ENCODE measurements around the gene CHRM3. TPM values are rescaled to one million over a fixed set of nuclear protein-coding genes. Genes with fewer than 3 reads are reported as not detected.

The CHRM3 gene
- total RNA-seq, 1 donor from 2014 or later = 1.1 TPM

DNA sequence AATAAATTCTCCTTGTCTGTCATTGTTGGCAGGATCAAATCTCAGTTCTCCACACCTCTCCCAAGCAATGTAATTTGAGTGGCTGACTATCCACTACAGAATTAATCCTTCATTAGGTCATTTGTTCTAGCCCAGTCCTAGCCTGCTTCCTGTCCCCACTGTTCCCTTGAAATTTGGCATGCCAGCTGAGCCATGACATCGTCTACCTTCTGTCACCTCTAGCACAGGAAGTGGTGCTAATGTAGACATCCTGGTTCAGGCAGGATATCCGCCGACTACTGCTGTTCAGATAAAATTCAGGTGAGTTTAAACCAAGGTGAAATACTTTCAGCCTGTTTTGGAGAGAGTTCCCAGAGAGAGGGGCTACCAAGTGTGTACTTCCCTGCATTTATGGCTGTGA, 5.9 kb downstream of the CHRM3 start:
- H3K27me3 ChIP-seq (ENCODE audit: insufficient read depth, low read length) = peaks cover 14% of the 10 kb centered on the region
- H3K9me3 ChIP-seq (ENCODE audit: insufficient read depth, low read depth, low read length) = no peaks in the 10 kb centered on the region
- no peaks in the 10 kb centered on the region for H3K9me3 Mint-ChIP-seq (ENCODE audit: unreplicated experiment)
- FAIRE-seq (no peak), DNase-seq (ENCODE audit: low read depth) (no peak)
- no peaks in the 10 kb centered on the region for H3K36me3 Mint-ChIP-seq (ENCODE audit: low read depth, unreplicated experiment)
- no peaks in the 10 kb centered on the region for H4K20me1 ChIP-seq (ENCODE audit: insufficient read depth, low read length)
- H2AFZ ChIP-seq (ENCODE audit: low read depth, low read length) = no peak overlapping the region
- no peak overlapping the region for H3K4me2 ChIP-seq (ENCODE audit: low read length)
- no peaks in the 10 kb centered on the region for H3K36me3 ChIP-seq (ENCODE audit: insufficient read depth, low read length)
- H3K4me3 Mint-ChIP-seq (ENCODE audit: unreplicated experiment) = no peak overlapping the region
- H3K27ac Mint-ChIP-seq (ENCODE audit: unreplicated experiment) = no peak overlapping the region
- peaks cover 25% of the 10 kb centered on the region for H3K27me3 Mint-ChIP-seq (ENCODE audit: low read depth, unreplicated experiment)
- no peaks in the 10 kb centered on the region for H3K79me2 ChIP-seq (ENCODE audit: insufficient read depth, low read length)
- H3K27ac ChIP-seq (ENCODE audit: low read depth, low read length) = no peak overlapping the region
- H3K4me3 ChIP-seq (ENCODE audit: insufficient read depth, low read depth, low read length) = no peak overlapping the region
- peaks cover 6% of the 10 kb centered on the region for H3K4me1 Mint-ChIP-seq (ENCODE audit: low read depth, unreplicated experiment)
- TF ChIP-seq EZH2 (IDR thresholded peaks at IDR 0.05; ENCODE audit: insufficient read depth, low read length) = no peak
- TF ChIP-seq, protein P1, sequence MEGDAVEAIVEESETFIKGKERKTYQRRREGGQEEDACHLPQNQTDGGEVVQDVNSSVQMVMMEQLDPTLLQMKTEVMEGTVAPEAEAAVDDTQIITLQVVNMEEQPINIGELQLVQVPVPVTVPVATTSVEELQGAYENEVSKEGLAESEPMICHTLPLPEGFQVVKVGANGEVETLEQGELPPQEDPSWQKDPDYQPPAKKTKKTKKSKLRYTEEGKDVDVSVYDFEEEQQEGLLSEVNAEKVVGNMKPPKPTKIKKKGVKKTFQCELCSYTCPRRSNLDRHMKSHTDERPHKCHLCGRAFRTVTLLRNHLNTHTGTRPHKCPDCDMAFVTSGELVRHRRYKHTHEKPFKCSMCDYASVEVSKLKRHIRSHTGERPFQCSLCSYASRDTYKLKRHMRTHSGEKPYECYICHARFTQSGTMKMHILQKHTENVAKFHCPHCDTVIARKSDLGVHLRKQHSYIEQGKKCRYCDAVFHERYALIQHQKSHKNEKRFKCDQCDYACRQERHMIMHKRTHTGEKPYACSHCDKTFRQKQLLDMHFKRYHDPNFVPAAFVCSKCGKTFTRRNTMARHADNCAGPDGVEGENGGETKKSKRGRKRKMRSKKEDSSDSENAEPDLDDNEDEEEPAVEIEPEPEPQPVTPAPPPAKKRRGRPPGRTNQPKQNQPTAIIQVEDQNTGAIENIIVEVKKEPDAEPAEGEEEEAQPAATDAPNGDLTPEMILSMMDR (IDR thresholded peaks at IDR 0.05; ENCODE audit: insufficient read depth, low read depth, low read length) = no peak
- H3K9ac ChIP-seq (ENCODE audit: low read length) = no peak overlapping the region
- H3K4me1 ChIP-seq (ENCODE audit: insufficient read depth, low read length) = peaks cover 3% of the 10 kb centered on the region

GRCh38 chr1:239394107-239394506, 7.7 kb downstream of the CHRM3 start:
- Mint-ChIP-seq H3K4me3 (ENCODE audit: unreplicated experiment) (no peak overlapping the region), H3K27ac (ENCODE audit: unreplicated experiment) (no peak overlapping the region), H3K36me3 (ENCODE audit: low read depth, unreplicated experiment) (no peaks in the 10 kb centered on the region), H3K4me1 (ENCODE audit: low read depth, unreplicated experiment) (peaks cover 6% of the 10 kb centered on the region), H3K27me3 (ENCODE audit: low read depth, unreplicated experiment) (peaks cover 13% of the 10 kb centered on the region), H3K9me3 (ENCODE audit: unreplicated experiment) (no peaks in the 10 kb centered on the region)
- H3K79me2 ChIP-seq (ENCODE audit: insufficient read depth, low read length) = no peaks in the 10 kb centered on the region
- FAIRE-seq (no peak), DNase-seq (ENCODE audit: low read depth) (no peak)
- H3K4me1 ChIP-seq (ENCODE audit: insufficient read depth, low read length) = no peaks in the 10 kb centered on the region
- no peak for TF ChIP-seq EZH2 (IDR thresholded peaks at IDR 0.05; ENCODE audit: insufficient read depth, low read length)
- TF ChIP-seq, protein P1 (IDR thresholded peaks at IDR 0.05; ENCODE audit: insufficient read depth, low read depth, low read length) = no peak
- no peaks in the 10 kb centered on the region for H3K36me3 ChIP-seq (ENCODE audit: insufficient read depth, low read length)
- H3K4me2 ChIP-seq (ENCODE audit: low read length) = no peak overlapping the region
- H4K20me1 ChIP-seq (ENCODE audit: insufficient read depth, low read length) = no peaks in the 10 kb centered on the region
- no peak overlapping the region for H3K9ac ChIP-seq (ENCODE audit: low read length)
- H3K9me3 ChIP-seq (ENCODE audit: insufficient read depth, low read depth, low read length) = no peaks in the 10 kb centered on the region
- no peak overlapping the region for H3K27ac ChIP-seq (ENCODE audit: low read depth, low read length)
- H3K27me3 ChIP-seq (ENCODE audit: insufficient read depth, low read length) = no peaks in the 10 kb centered on the region
- H2AFZ ChIP-seq (ENCODE audit: low read depth, low read length) = no peak overlapping the region
- no peak overlapping the region for H3K4me3 ChIP-seq (ENCODE audit: insufficient read depth, low read depth, low read length)

GRCh38 chr1:239413916-239414315, 27.5 kb downstream of the CHRM3 start:
- H3K27ac ChIP-seq (ENCODE audit: low read depth, low read length) = no peak overlapping the region
- H2AFZ ChIP-seq (ENCODE audit: low read depth, low read length) = no peak overlapping the region
- Mint-ChIP-seq H3K36me3 (ENCODE audit: low read depth, unreplicated experiment) (no peaks in the 10 kb centered on the region), H3K27ac (ENCODE audit: unreplicated experiment) (no peak overlapping the region), H3K9me3 (ENCODE audit: unreplicated experiment) (peaks cover 3% of the 10 kb centered on the region), H3K4me1 (ENCODE audit: low read depth, unreplicated experiment) (no peaks in the 10 kb centered on the region), H3K27me3 (ENCODE audit: low read depth, unreplicated experiment) (no peaks in the 10 kb centered on the region), H3K4me3 (ENCODE audit: unreplicated experiment) (no peak overlapping the region)
- H4K20me1 ChIP-seq (ENCODE audit: insufficient read depth, low read length) = no peaks in the 10 kb centered on the region
- TF ChIP-seq EZH2 (IDR thresholded peaks at IDR 0.05; ENCODE audit: insufficient read depth, low read length) = no peak
- TF ChIP-seq, protein P1 (IDR thresholded peaks at IDR 0.05; ENCODE audit: insufficient read depth, low read depth, low read length) = no peak
- H3K4me3 ChIP-seq (ENCODE audit: insufficient read depth, low read depth, low read length) = no peak overlapping the region
- no peaks in the 10 kb centered on the region for H3K9me3 ChIP-seq (ENCODE audit: insufficient read depth, low read depth, low read length)
- FAIRE-seq (no peak), DNase-seq (ENCODE audit: low read depth) (no peak)
- no peak overlapping the region for H3K4me2 ChIP-seq (ENCODE audit: low read length)
- H3K9ac ChIP-seq (ENCODE audit: low read length) = no peak overlapping the region
- no peaks in the 10 kb centered on the region for H3K79me2 ChIP-seq (ENCODE audit: insufficient read depth, low read length)
- no peaks in the 10 kb centered on the region for H3K36me3 ChIP-seq (ENCODE audit: insufficient read depth, low read length)
- H3K27me3 ChIP-seq (ENCODE audit: insufficient read depth, low read length) = no peaks in the 10 kb centered on the region
- no peaks in the 10 kb centered on the region for H3K4me1 ChIP-seq (ENCODE audit: insufficient read depth, low read length)

Measured in astrocyte (in vitro differentiated cells and primary cell).